Karpas-422 (cell line): ENCODE results near the gene ARTN. TPM values are rescaled to one million over a fixed set of nuclear protein-coding genes. Genes with fewer than 3 reads are reported as not detected.

Experiments
- DNase-seq: peaks from one replicate; pipeline ENCODE4 v3.0.0-alpha.2; 2015
- H2AFZ ChIP-seq: fragments of 200-600 bp; sonication (generic); 2 replicates; pipeline ENCODE4 v1.6.1; 2014; ENCODE audit warnings: antibody characterized with exemption, low read length, mixed read lengths
- H3K27ac ChIP-seq: fragments of 200-600 bp; sonication (generic); 2 replicates; pipeline ENCODE4 v1.5.1; 2014; ENCODE audit warnings: mild to moderate bottlenecking, low read length, moderate library complexity
- H3K27me3 ChIP-seq: fragments of 200-600 bp; sonication (generic); 2 replicates; pipeline ENCODE4 v1.6.1; 2014; ENCODE audit warnings: low read length, mixed read lengths
- H3K36me3 ChIP-seq: fragments of 200-600 bp; sonication (generic); 2 replicates; pipeline ENCODE4 v1.6.1; 2014; ENCODE audit warnings: low read length, mixed read lengths; ENCODE audit not compliant: insufficient read depth
- H3K4me1 ChIP-seq: fragments of 200-600 bp; sonication (generic); 2 replicates; pipeline ENCODE4 v1.6.1; 2014; ENCODE audit warnings: mild to moderate bottlenecking, low read length, mixed read lengths
- H3K4me2 ChIP-seq: fragments of 200-600 bp; sonication (generic); 2 replicates; pipeline ENCODE4 v1.6.1; 2014; ENCODE audit warnings: low read length, low read depth, mild to moderate bottlenecking; ENCODE audit not compliant: poor library complexity, severe bottlenecking
- H3K4me3 ChIP-seq: fragments of 200-600 bp; sonication (generic); 2 replicates; pipeline ENCODE4 v1.5.1; 2014; ENCODE audit warnings: mild to moderate bottlenecking, antibody characterized with exemption, low read length, mixed read lengths
- H3K79me2 ChIP-seq: fragments of 200-600 bp; sonication (generic); 2 replicates; pipeline ENCODE4 v1.6.1; 2014; ENCODE audit warnings: mild to moderate bottlenecking, low read length, mixed read lengths
- H3K9ac ChIP-seq: fragments of 200-600 bp; sonication (generic); 2 replicates; pipeline ENCODE4 v1.6.0; 2014; ENCODE audit warnings: low read length
- H3K9me2 ChIP-seq: fragments of 200-600 bp; sonication (generic), shearing (Covaris generic); replicated peaks from 2 replicates; pipeline ENCODE4 v1.6.0; 2014; ENCODE audit warnings: mild to moderate bottlenecking, low read length, moderate library complexity; ENCODE audit not compliant: insufficient read depth
- H3K9me3 ChIP-seq: fragments of 300-700, 200-600 bp; sonication (generic); 2 replicates; pipeline ENCODE4 v1.6.1; 2014; ENCODE audit warnings: low read length, mixed read lengths
- H4K20me1 ChIP-seq: fragments of 200-600 bp; sonication (generic); 2 replicates; pipeline ENCODE4 v1.6.1; 2014; ENCODE audit warnings: mild to moderate bottlenecking, antibody characterized with exemption, low read length, low read depth; ENCODE audit not compliant: insufficient read depth
- total RNA-seq: library from RNA; depleted of rRNA; stranded (reverse); fragments of >200 nt; shearing (Covaris generic); gene quantifications from 2 replicates; pipeline ENCODE4 v1.2.3, GENCODE V29; 2014; ENCODE audit warnings: low replicate concordance

Gene ARTN
- total RNA-seq, 1 experiment from 2014 or later = not detected

GRCh38 chr1:43974443-43975248, 41.0 kb downstream of the ARTN start, which contains the start of gene ATP6V0B:
Gene ATP6V0B (plus strand): TSS chr1:43974960. CDS start chr1:43975041, 81 bp downstream.
- DNase-seq = peak; percentile 98
- peak within 1 kb of the TSS; percentile 40; the same call in 1 of the 2 replicates for H2AFZ ChIP-seq
- peaks cover 62% of the 10 kb centered on the region for H3K79me2 ChIP-seq
- peaks cover 52% of the 10 kb centered on the region for H3K4me1 ChIP-seq
- peak within 1 kb of the TSS; percentile 81 for H3K27ac ChIP-seq
- no peaks in the 10 kb centered on the region for H3K27me3 ChIP-seq
- H3K9ac ChIP-seq = peak within 1 kb of the TSS; percentile 100
- H3K9me3 ChIP-seq = no peaks in the 10 kb centered on the region
- peak within 1 kb of the TSS; percentile 92 for H3K4me3 ChIP-seq
- H3K36me3 ChIP-seq = peaks cover 28% of the 10 kb centered on the region; the same call in 1 of the 2 replicates
- H4K20me1 ChIP-seq = peaks cover 21% of the 10 kb centered on the region
- peak within 1 kb of the TSS; percentile 85 for H3K4me2 ChIP-seq
- H3K9me2 ChIP-seq = no peaks in the 10 kb centered on the region

- peaks cover 59% of the 10 kb centered on the region for H3K4me1 ChIP-seq
- DNase-seq = peak; percentile 86
- H3K27me3 ChIP-seq = no peaks in the 10 kb centered on the region
- H2AFZ ChIP-seq = no peak overlapping the region
- H3K36me3 ChIP-seq = peaks cover 28% of the 10 kb centered on the region; the same call in 1 of the 2 replicates
- peaks cover 18% of the 10 kb centered on the region for H4K20me1 ChIP-seq
- H3K9me2 ChIP-seq = no peaks in the 10 kb centered on the region
- H3K4me2 ChIP-seq = peak overlapping the region; percentile 85
- peak overlapping the region; percentile 100 for H3K9ac ChIP-seq
- H3K27ac ChIP-seq = peak overlapping the region; percentile 81
- H3K9me3 ChIP-seq = no peaks in the 10 kb centered on the region
- peak overlapping the region; percentile 92 for H3K4me3 ChIP-seq
- peaks cover 65% of the 10 kb centered on the region for H3K79me2 ChIP-seq
Measured at GRCh38 chr1:43975249-43975961, 41.8 kb downstream of the ARTN start.

- Histone ChIP-seq H3K9me2 (no peaks in the 10 kb centered on the region), H3K9me3 (no peaks in the 10 kb centered on the region), H3K27me3 (no peaks in the 10 kb centered on the region), H3K4me2 (peak overlapping the region; percentile 85), H3K36me3 (peaks cover 28% of the 10 kb centered on the region; the same call in 1 of the 2 replicates), H2AFZ (no peak overlapping the region), H4K20me1 (peaks cover 15% of the 10 kb centered on the region), H3K4me1 (peaks cover 60% of the 10 kb centered on the region), H3K27ac (peak overlapping the region; percentile 81), H3K9ac (peak overlapping the region; percentile 100), H3K4me3 (peak overlapping the region; percentile 92), H3K79me2 (peaks cover 65% of the 10 kb centered on the region)
- DNase-seq = no peak
Measured at GRCh38 chr1:43976045-43976444, 42.4 kb downstream of the ARTN start.

- Histone ChIP-seq H3K9me3 (no peaks in the 10 kb centered on the region), H3K9me2 (no peaks in the 10 kb centered on the region), H4K20me1 (peaks cover 15% of the 10 kb centered on the region), H3K9ac (peak overlapping the region; percentile 100), H3K36me3 (peaks cover 24% of the 10 kb centered on the region; the same call in 1 of the 2 replicates), H3K4me1 (peaks cover 63% of the 10 kb centered on the region), H3K27ac (0 out of 2 replicates have a peak overlapping the region, but pooled peaks have one; percentile 81), H2AFZ (no peak overlapping the region), H3K4me3 (peak overlapping the region; percentile 92), H3K79me2 (peaks cover 65% of the 10 kb centered on the region), H3K27me3 (no peaks in the 10 kb centered on the region), H3K4me2 (peak overlapping the region; percentile 85)
- no peak for DNase-seq
Measured at GRCh38 chr1:43976890-43977289, 43.3 kb downstream of the ARTN start.

- peaks cover 71% of the 10 kb centered on the region for H3K79me2 ChIP-seq
- peaks cover 63% of the 10 kb centered on the region for H3K4me1 ChIP-seq
- DNase-seq = no peak
Measured at GRCh38 chr1:43977376-43978263, 44.0 kb downstream of the ARTN start.

GRCh38 chr1:43978264-43978550, 44.6 kb downstream of the ARTN start:
- H3K79me2 ChIP-seq = peaks cover 77% of the 10 kb centered on the region
- DNase-seq = no peak

More at GRCh38 chr1:43977376-43978263, 44.0 kb downstream of the ARTN start:
- H3K27me3 ChIP-seq = no peaks in the 10 kb centered on the region
- H3K4me3 ChIP-seq = peak overlapping the region; percentile 92
- peaks cover 19% of the 10 kb centered on the region; the same call in 1 of the 2 replicates for H3K36me3 ChIP-seq
- peak overlapping the region; percentile 100 for H3K9ac ChIP-seq
- no peak overlapping the region for H3K27ac ChIP-seq
- H3K9me3 ChIP-seq = no peaks in the 10 kb centered on the region
- peaks cover 15% of the 10 kb centered on the region for H4K20me1 ChIP-seq
- H3K4me2 ChIP-seq = peak overlapping the region; percentile 85
- no peak overlapping the region for H2AFZ ChIP-seq
- H3K9me2 ChIP-seq = no peaks in the 10 kb centered on the region

GRCh38 chr1:43978551-43979260, 45.1 kb downstream of the ARTN start, which contains the start of gene B4GALT2:
Gene B4GALT2 (plus strand): TSS chr1:43979210. CDS start chr1:43981161, 1,951 bp downstream.
- H3K4me1 ChIP-seq = peaks cover 58% of the 10 kb centered on the region
- H3K9me2 ChIP-seq = no peaks in the 10 kb centered on the region
- H2AFZ ChIP-seq = no peak within 1 kb of the TSS
- peaks cover 15% of the 10 kb centered on the region for H4K20me1 ChIP-seq
- peaks cover 80% of the 10 kb centered on the region for H3K79me2 ChIP-seq
- peak within 1 kb of the TSS; percentile 87 for H3K4me3 ChIP-seq
- H3K4me2 ChIP-seq = peak within 1 kb of the TSS; percentile 94
- peak within 1 kb of the TSS; percentile 100 for H3K9ac ChIP-seq
- peak; percentile 83 for DNase-seq
- peaks cover 13% of the 10 kb centered on the region; the same call in 1 of the 2 replicates for H3K36me3 ChIP-seq
- H3K27ac ChIP-seq = peak within 1 kb of the TSS; percentile 51; the same call in 1 of the 2 replicates
- H3K9me3 ChIP-seq = no peaks in the 10 kb centered on the region
- H3K27me3 ChIP-seq = no peaks in the 10 kb centered on the region

More at GRCh38 chr1:43978264-43978550, 44.6 kb downstream of the ARTN start:
- H2AFZ ChIP-seq = no peak overlapping the region
- H3K4me2 ChIP-seq = peak overlapping the region; percentile 85
- H3K27ac ChIP-seq = peak overlapping the region; percentile 30; the same call in 1 of the 2 replicates
- no peaks in the 10 kb centered on the region for H3K27me3 ChIP-seq
- no peaks in the 10 kb centered on the region for H3K9me3 ChIP-seq
- H3K4me3 ChIP-seq = peak overlapping the region; percentile 87
- peak overlapping the region; percentile 100 for H3K9ac ChIP-seq
- H4K20me1 ChIP-seq = peaks cover 15% of the 10 kb centered on the region
- peaks cover 63% of the 10 kb centered on the region for H3K4me1 ChIP-seq
- peaks cover 15% of the 10 kb centered on the region; the same call in 1 of the 2 replicates for H3K36me3 ChIP-seq
- H3K9me2 ChIP-seq = no peaks in the 10 kb centered on the region
